CD4-positive, alpha-beta T cell (primary cell): Measurements from ENCODE around the gene LRP8. TPM values are rescaled to one million over a fixed set of nuclear protein-coding genes. Genes with fewer than 3 reads are reported as not detected.

Source experiments
- ATAC-seq: fragments of 200-7000 bp; cut with Tn5 transposase; one replicate; pipeline ENCODE4 v1.10.0; 2022; ENCODE audit warnings: mild to moderate bottlenecking; ENCODE audit not compliant: poor library complexity
- CTCF ChIA-PET: fragments of 350-600 bp; sonication (Branson Sonifier 250); formaldehyde crosslinking; loops from one replicate; lab custom pipeline; 2021; ENCODE audit warnings: antibody characterized with exemption, inconsistent platforms; lab: Charles Lee
- POLR2A ChIA-PET: fragments of 350-600 bp; sonication (Branson Sonifier 250); formaldehyde crosslinking; loops from one replicate; lab custom pipeline; 2021; ENCODE audit warnings: antibody characterized with exemption, inconsistent platforms; lab: Charles Lee
- DNase-seq, 14 experiments: peaks; one replicate each; pipeline ENCODE4 v3.0.0-alpha.2; 2013 to 2020; ENCODE audit warnings: mixed read lengths in 2 of 14
- H3K27ac ChIP-seq, 2 donors: one replicate each; pipeline versions ENCODE4 v1.5.1 to v1.7.0; 2013; ENCODE audit warnings: low read length in 2 of 2, low read depth in 1 of 2, mild to moderate bottlenecking in 1 of 2
- H3K27me3 ChIP-seq, 2 experiments: 1 replicate in 1 of 2; 2 replicates in 1 of 2; pipeline versions ENCODE4 v1.6.1 to v1.7.0; 2013; ENCODE audit warnings: low read length in 2 of 2, control low read depth in 1 of 2, mild to moderate bottlenecking in 1 of 2, moderate library complexity in 1 of 2; ENCODE audit not compliant: insufficient read depth in 2 of 2, control insufficient read depth in 1 of 2
- H3K36me3 ChIP-seq: one replicate; pipeline ENCODE4 v1.6.1; 2013; ENCODE audit warnings: low read length, control low read depth; ENCODE audit not compliant: insufficient read depth
- H3K4me1 ChIP-seq: one replicate; pipeline ENCODE4 v1.6.1; 2013; ENCODE audit warnings: low read length, control low read depth; ENCODE audit not compliant: insufficient read depth
- H3K4me3 ChIP-seq: one replicate; pipeline ENCODE4 v1.5.1; 2013; ENCODE audit warnings: mild to moderate bottlenecking, low read length, moderate library complexity
- H3K9me3 ChIP-seq, 2 experiments: 1 replicate in 1 of 2; 2 replicates in 1 of 2; pipeline versions ENCODE4 v1.6.1 to v1.7.0; 2013; ENCODE audit warnings: low read length in 2 of 2, mild to moderate bottlenecking in 2 of 2, control low read depth in 1 of 2, moderate library complexity in 1 of 2; ENCODE audit not compliant: control insufficient read depth in 1 of 2, insufficient read depth in 1 of 2
- H3K27ac Mint-ChIP-seq: one replicate; pipeline ENCODE4 v1.8.0; 2020; ENCODE audit warnings: mixed read lengths
- H3K27me3 Mint-ChIP-seq: one replicate; pipeline ENCODE4 v1.8.0; 2021; ENCODE audit warnings: mixed read lengths
- H3K36me3 Mint-ChIP-seq: one replicate; pipeline ENCODE4 v1.8.0; 2021; ENCODE audit warnings: low read depth, mixed read lengths
- H3K4me1 Mint-ChIP-seq: one replicate; pipeline ENCODE4 v1.8.0; 2021; ENCODE audit warnings: low read depth, mixed read lengths
- H3K4me3 Mint-ChIP-seq: one replicate; pipeline ENCODE4 v1.8.0; 2020; ENCODE audit warnings: mild to moderate bottlenecking, mixed read lengths
- H3K9me3 Mint-ChIP-seq: one replicate; pipeline ENCODE4 v1.8.0; 2020; ENCODE audit warnings: mixed read lengths
- CTCF ChIP-seq: fragments of 200-600 bp; IDR thresholded peaks from one replicate; pipeline ENCODE4 v1.8.0; 2022; ENCODE audit warnings: antibody characterized with exemption, mild to moderate bottlenecking
- intact Hi-C, 2 experiments: fragments of 100-400 bp; cut with DNase I in 1 of 2; cut with micrococcal nuclease in 1 of 2; formaldehyde crosslinking; loops; one replicate each; pipeline versions ENCODE4 v1.15.1 to v1.9.0; 2023 to 2025; cut with DNase I, micrococcal nuclease
- total RNA-seq, 174 experiments: library from RNA in 2 of 174; stranded (reverse) in 2 of 174; gene quantifications; one replicate each; pipeline ENCODE4 v1.2.3 and lab custom pipeline; 2021 to 2026

Gene LRP8
- total RNA-seq, 2 experiments from 2014 or later, result 8.1 to 11.5 TPM

GRCh38 chr1:53314096-53314495, 13.8 kb downstream of the LRP8 start:
- POLR2A ChIA-PET, result no interaction called here
- no peaks in the 10 kb centered on the region for H3K27me3 ChIP-seq
- H3K27me3 Mint-ChIP-seq, result no peaks in the 10 kb centered on the region
- H3K4me1 ChIP-seq, result no peaks in the 10 kb centered on the region
- H3K27ac Mint-ChIP-seq, result no peak overlapping the region
- peaks cover 5% of the 10 kb centered on the region for H3K36me3 ChIP-seq
- no peaks in the 10 kb centered on the region for H3K9me3 ChIP-seq
- H3K4me3 ChIP-seq, result no peak overlapping the region
- no peaks in the 10 kb centered on the region for H3K4me1 Mint-ChIP-seq
- no peaks in the 10 kb centered on the region for H3K9me3 Mint-ChIP-seq
- H3K27ac ChIP-seq, result no peak overlapping the region
- H3K36me3 Mint-ChIP-seq, result no peaks in the 10 kb centered on the region
- intact Hi-C loops, result no loop called here
- DNase-seq, result no peak
- CTCF ChIA-PET, result no interaction called here
- TF ChIP-seq CTCF, result no peak
- no peak for ATAC-seq
- H3K4me3 Mint-ChIP-seq, result no peak overlapping the region

GRCh38 chr1:53313556-53313955, 14.3 kb downstream of the LRP8 start:
- H3K36me3 ChIP-seq, result peaks cover 5% of the 10 kb centered on the region
- POLR2A ChIA-PET, result no interaction called here
- no peak overlapping the region for H3K4me3 Mint-ChIP-seq

GRCh38 chr1:53311702-53312305, 16.1 kb downstream of the LRP8 start:
- DNase-seq, result no peak
- H3K36me3 Mint-ChIP-seq, result no peaks in the 10 kb centered on the region
- ATAC-seq, result no peak
- H3K4me1 ChIP-seq, result no peaks in the 10 kb centered on the region
- no peak overlapping the region for H3K4me3 Mint-ChIP-seq
- H3K27ac Mint-ChIP-seq, result no peak overlapping the region
- ChIA-PET POLR2A (no interaction called here), CTCF (no interaction called here)
- intact Hi-C loops, result no loop called here
- no peak overlapping the region for H3K27ac ChIP-seq
- no peak overlapping the region for H3K4me3 ChIP-seq
- H3K4me1 Mint-ChIP-seq, result peaks cover 2% of the 10 kb centered on the region
- H3K27me3 ChIP-seq, result no peaks in the 10 kb centered on the region
- no peaks in the 10 kb centered on the region for H3K9me3 Mint-ChIP-seq
- H3K36me3 ChIP-seq, result peaks cover 5% of the 10 kb centered on the region
- TF ChIP-seq CTCF, result no peak
- no peaks in the 10 kb centered on the region for H3K9me3 ChIP-seq
- no peaks in the 10 kb centered on the region for H3K27me3 Mint-ChIP-seq

More at GRCh38 chr1:53313556-53313955, 14.3 kb downstream of the LRP8 start:
- DNase-seq (no peak), ATAC-seq (no peak)
- no peak for TF ChIP-seq CTCF
- no peaks in the 10 kb centered on the region for H3K9me3 Mint-ChIP-seq
- no peaks in the 10 kb centered on the region for H3K4me1 Mint-ChIP-seq
- H3K4me1 ChIP-seq, result no peaks in the 10 kb centered on the region
- no peaks in the 10 kb centered on the region for H3K27me3 Mint-ChIP-seq
- no peaks in the 10 kb centered on the region for H3K27me3 ChIP-seq
- no peak overlapping the region for H3K27ac ChIP-seq
- no peaks in the 10 kb centered on the region for H3K36me3 Mint-ChIP-seq
- CTCF ChIA-PET, result no interaction called here
- H3K9me3 ChIP-seq, result no peaks in the 10 kb centered on the region
- intact Hi-C loops, result no loop called here
- H3K27ac Mint-ChIP-seq, result no peak overlapping the region
- H3K4me3 ChIP-seq, result no peak overlapping the region
